22Rv1 (cell line): ENCODE results near the gene CLMN.

Experiments used
- H3K27ac ChIP-seq: fragments of 450-650 bp; 2 replicates; pipeline ENCODE4 v1.5.1; 2017
- CTCF ChIP-seq: fragments of 450-650 bp; IDR thresholded peaks from 2 replicates; pipeline ENCODE4 v1.5.1; 2017; ENCODE audit warnings: mild to moderate bottlenecking
- ZFX ChIP-seq: fragments of 450-650 bp; IDR thresholded peaks from 2 replicates; pipeline ENCODE4 v1.6.1; 2017; ENCODE audit warnings: antibody characterized with exemption, borderline replicate concordance

Gene CLMN

GRCh38 chr14:95134304-95134933, 185.3 kb downstream of the CLMN start:
- TF ChIP-seq ZFX, result no peak
- no peak for TF ChIP-seq CTCF
- H3K27ac ChIP-seq, result no peak overlapping the region

- TF ChIP-seq CTCF (no peak), ZFX (no peak)
- H3K27ac ChIP-seq, result no peak overlapping the region
These were observed 186.4 kb downstream of the CLMN start for GRCh38 chr14:95133282-95133681.

- TF ChIP-seq ZFX, result no peak
- no peak overlapping the region for H3K27ac ChIP-seq
These were observed 186.9 kb downstream of the CLMN start for GRCh38 chr14:95132760-95133159.
